Ammon's horn (tissue), 1 donor: ENCODE results near the gene TCP11L2.
A peak's percentile ranks its signal among the peaks of the same experiment; 100 is the strongest.
"Not testable (repeated sequence)": the region's sequence is repeated elsewhere in the genome, so short reads cannot be mapped to it uniquely, and the experiment has no call there.

Experiments used
- DNase-seq: peaks from one replicate; pipeline ENCODE4 v3.0.0-alpha.2; 2016; ENCODE audit warnings: low spot score

The TCP11L2 gene

GRCh38 chr12:106284358-106285105 is 18.0 kb upstream of the TCP11L2 start:
- peak; percentile 24 for DNase-seq

- DNase-seq = no peak
These were observed 16.6 kb upstream of the TCP11L2 start for GRCh38 chr12:106285982-106286381.

- DNase-seq = not testable (repeated sequence)
These were observed 15.9 kb upstream of the TCP11L2 start for GRCh38 chr12:106286576-106287162.

- DNase-seq = no peak
These were observed 15.2 kb upstream of the TCP11L2 start for GRCh38 chr12:106287364-106287763.

- no peak for DNase-seq
These were observed 14.4 kb upstream of the TCP11L2 start for GRCh38 chr12:106288101-106288493.

GRCh38 chr12:106288494-106289195 is 13.9 kb upstream of the TCP11L2 start:
- DNase-seq = peak; percentile 57

- DNase-seq = no peak
These were observed 13.3 kb upstream of the TCP11L2 start for GRCh38 chr12:106289196-106289681.

GRCh38 chr12:106290666-106291065 is 11.9 kb upstream of the TCP11L2 start:
- DNase-seq = no peak

- no peak for DNase-seq
These were observed 11.2 kb upstream of the TCP11L2 start for GRCh38 chr12:106291342-106291741.

GRCh38 chr12:106292339-106292738 is 10.2 kb upstream of the TCP11L2 start:
- no peak for DNase-seq

GRCh38 chr12:106296179-106296877 is 6.2 kb upstream of the TCP11L2 start:
- DNase-seq = no peak

GRCh38 chr12:106297075-106297474 is 5.5 kb upstream of the TCP11L2 start:
- no peak for DNase-seq

- no peak for DNase-seq
These were observed 4.9 kb upstream of the TCP11L2 start for GRCh38 chr12:106297681-106298080.

- peak; percentile 35 for DNase-seq
These were observed 3.2 kb upstream of the TCP11L2 start for GRCh38 chr12:106299202-106299774.

- peak; percentile 12 for DNase-seq
These were observed 1.8 kb upstream of the TCP11L2 start for GRCh38 chr12:106300761-106301160.

GRCh38 chr12:106301241-106301610 is 1.3 kb upstream of the TCP11L2 start:
- DNase-seq = no peak

- peak; percentile 61 for DNase-seq
These were observed 767 bp upstream of the TCP11L2 start for GRCh38 chr12:106301611-106302321.

GRCh38 chr12:106303202-106303820 is 778 bp downstream of the TCP11L2 start:
- peak; percentile 85 for DNase-seq

GRCh38 chr12:106304001-106304421 is 1.5 kb downstream of the TCP11L2 start:
- DNase-seq = peak; percentile 87

- no peak for DNase-seq
These were observed 2.3 kb downstream of the TCP11L2 start for GRCh38 chr12:106304797-106305196.

GRCh38 chr12:106305376-106305775 is 2.8 kb downstream of the TCP11L2 start:
- DNase-seq = no peak
